DND-41 (cell line): ENCODE results near the gene B3GALNT2.

Experiments used
- ATAC-seq: fragments of 200-7000 bp; cut with Tn5 transposase; 3 replicates; pipeline ENCODE4 v1.9.1; 2021; ENCODE audit warnings: low read depth; ENCODE audit not compliant: insufficient read depth
- DNase-seq: peaks from one replicate; pipeline ENCODE4 v3.0.0-alpha.2; 2020
- H2AFZ ChIP-seq: 2 replicates; pipeline ENCODE4 v1.6.0; 2012; ENCODE audit warnings: low read depth, low read length
- H3K27ac ChIP-seq: 2 replicates; pipeline ENCODE4 v1.5.1; 2012; ENCODE audit warnings: low read length, inconsistent platforms
- H3K27me3 ChIP-seq: fragments of 200-600 bp; sonication (generic); 2 replicates; pipeline ENCODE4 v1.6.0; 2012; ENCODE audit warnings: low read length, mild to moderate bottlenecking, inconsistent platforms; ENCODE audit not compliant: insufficient read depth, poor library complexity
- H3K36me3 ChIP-seq: 2 replicates; pipeline ENCODE4 v1.5.1; 2012; ENCODE audit warnings: low read length, inconsistent platforms; ENCODE audit not compliant: insufficient read depth
- H3K4me1 ChIP-seq: 2 replicates; pipeline ENCODE4 v1.5.1; 2012; ENCODE audit warnings: mild to moderate bottlenecking, low read length; ENCODE audit not compliant: insufficient read depth
- H3K4me2 ChIP-seq: 2 replicates; pipeline ENCODE4 v1.6.0; 2012; ENCODE audit warnings: mild to moderate bottlenecking, moderate library complexity, low read length, inconsistent platforms; ENCODE audit not compliant: insufficient read depth
- H3K4me3 ChIP-seq, 2 experiments: fragments of 200-600 bp in 1 of 2; shearing (Covaris generic) in 1 of 2; 2 replicates each; pipeline ENCODE4 v1.5.1; 2012 to 2016; ENCODE audit warnings: inconsistent platforms in 2 of 2, low read length in 2 of 2, mild to moderate bottlenecking in 2 of 2, low read depth in 1 of 2, moderate library complexity in 1 of 2
- H3K79me2 ChIP-seq: 2 replicates; pipeline ENCODE4 v1.6.0; 2012; ENCODE audit warnings: low read length, inconsistent platforms; ENCODE audit not compliant: insufficient read depth
- H3K9ac ChIP-seq: 2 replicates; pipeline ENCODE4 v1.6.0; 2012; ENCODE audit warnings: low read depth, mild to moderate bottlenecking, inconsistent platforms, low read length, moderate library complexity
- H3K9me3 ChIP-seq: 2 replicates; pipeline ENCODE4 v1.5.1; 2012; ENCODE audit warnings: low read length, moderate library complexity, mild to moderate bottlenecking, inconsistent platforms; ENCODE audit not compliant: insufficient read depth, severe bottlenecking
- H4K20me1 ChIP-seq: 2 replicates; pipeline ENCODE4 v1.6.0; 2012; ENCODE audit warnings: low read length; ENCODE audit not compliant: insufficient read depth
- EZH2 ChIP-seq: IDR thresholded peaks from 3 replicates; pipeline ENCODE4 v1.6.1; 2012; ENCODE audit warnings: borderline replicate concordance, low read depth, mild to moderate bottlenecking, moderate library complexity, low read length, inconsistent platforms; ENCODE audit not compliant: severe bottlenecking
- TF ChIP-seq, protein P1 (sequence below): IDR thresholded peaks from 2 replicates; pipeline ENCODE4 v1.5.1; 2012; ENCODE audit warnings: borderline replicate concordance, low read length, moderate library complexity, mild to moderate bottlenecking; ENCODE audit not compliant: poor library complexity, severe bottlenecking; ENCODE audit errors: extremely low read depth

Gene B3GALNT2

GRCh38 chr1:235430991-235431390 lies 73.3 kb downstream of the B3GALNT2 start:
- Histone ChIP-seq H3K9ac (no peak overlapping the region), H3K4me2 (no peak overlapping the region), H3K4me1 (no peaks in the 10 kb centered on the region), H3K27ac (no peak overlapping the region), H3K79me2 (0 out of 2 replicates have a peak, but pooled peaks cover 3% of the 10 kb centered on the region), H3K27me3 (no peaks in the 10 kb centered on the region), H2AFZ (no peak overlapping the region), H3K36me3 (peaks cover 14% of the 10 kb centered on the region), H3K9me3 (no peaks in the 10 kb centered on the region), H4K20me1 (no peaks in the 10 kb centered on the region), H3K4me3 (no peak overlapping the region)
- no peak for ATAC-seq
- no peak for TF ChIP-seq EZH2
- TF ChIP-seq, protein P1, sequence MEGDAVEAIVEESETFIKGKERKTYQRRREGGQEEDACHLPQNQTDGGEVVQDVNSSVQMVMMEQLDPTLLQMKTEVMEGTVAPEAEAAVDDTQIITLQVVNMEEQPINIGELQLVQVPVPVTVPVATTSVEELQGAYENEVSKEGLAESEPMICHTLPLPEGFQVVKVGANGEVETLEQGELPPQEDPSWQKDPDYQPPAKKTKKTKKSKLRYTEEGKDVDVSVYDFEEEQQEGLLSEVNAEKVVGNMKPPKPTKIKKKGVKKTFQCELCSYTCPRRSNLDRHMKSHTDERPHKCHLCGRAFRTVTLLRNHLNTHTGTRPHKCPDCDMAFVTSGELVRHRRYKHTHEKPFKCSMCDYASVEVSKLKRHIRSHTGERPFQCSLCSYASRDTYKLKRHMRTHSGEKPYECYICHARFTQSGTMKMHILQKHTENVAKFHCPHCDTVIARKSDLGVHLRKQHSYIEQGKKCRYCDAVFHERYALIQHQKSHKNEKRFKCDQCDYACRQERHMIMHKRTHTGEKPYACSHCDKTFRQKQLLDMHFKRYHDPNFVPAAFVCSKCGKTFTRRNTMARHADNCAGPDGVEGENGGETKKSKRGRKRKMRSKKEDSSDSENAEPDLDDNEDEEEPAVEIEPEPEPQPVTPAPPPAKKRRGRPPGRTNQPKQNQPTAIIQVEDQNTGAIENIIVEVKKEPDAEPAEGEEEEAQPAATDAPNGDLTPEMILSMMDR: no peak
- DNase-seq: no peak

GRCh38 chr1:235429143-235429542 lies 75.1 kb downstream of the B3GALNT2 start:
- Histone ChIP-seq H4K20me1 (no peaks in the 10 kb centered on the region), H3K27me3 (no peaks in the 10 kb centered on the region), H3K4me3 (no peak overlapping the region)

DNA sequence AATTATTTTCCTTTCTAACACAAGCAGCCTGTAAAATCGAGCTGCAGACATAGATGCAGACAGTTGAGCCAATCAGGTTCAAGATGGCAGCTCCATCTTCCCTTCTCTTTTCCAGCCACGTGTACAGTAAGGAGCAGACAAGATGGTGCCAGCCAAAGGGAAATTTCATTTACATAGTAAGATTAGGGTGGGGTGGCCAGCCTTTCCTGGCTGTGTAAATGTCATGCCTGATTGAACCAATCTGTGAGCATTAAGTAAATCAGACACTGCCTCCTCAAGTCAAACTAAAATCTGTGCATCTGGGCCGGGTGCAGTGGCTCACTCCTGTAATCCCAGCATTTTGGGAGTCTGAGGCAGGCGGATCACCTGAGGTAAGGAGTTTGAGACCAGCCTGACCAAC lies 76.8 kb downstream of the B3GALNT2 start:
- Histone ChIP-seq H3K27ac (no peak overlapping the region), H3K9ac (no peak overlapping the region), H3K4me1 (peaks cover 19% of the 10 kb centered on the region), H3K36me3 (peaks cover 5% of the 10 kb centered on the region), H3K27me3 (no peaks in the 10 kb centered on the region), H3K9me3 (no peaks in the 10 kb centered on the region), H3K4me2 (no peak overlapping the region), H3K79me2 (peaks cover 25% of the 10 kb centered on the region), H2AFZ (no peak overlapping the region), H4K20me1 (peaks cover 3% of the 10 kb centered on the region; the same call in 1 of the 2 replicates), H3K4me3 (no peak overlapping the region)
- no peak for TF ChIP-seq EZH2
- TF ChIP-seq, protein P1: no peak
- ATAC-seq (no peak), DNase-seq (no peak)

More at GRCh38 chr1:235429143-235429542, 75.1 kb downstream of the B3GALNT2 start:
- H2AFZ ChIP-seq: no peak overlapping the region
- H3K36me3 ChIP-seq: peaks cover 11% of the 10 kb centered on the region
- H3K9me3 ChIP-seq: no peaks in the 10 kb centered on the region
- no peak for ATAC-seq
- H3K79me2 ChIP-seq: peaks cover 17% of the 10 kb centered on the region
- no peak for DNase-seq
- H3K27ac ChIP-seq: no peak overlapping the region
- H3K4me2 ChIP-seq: no peak overlapping the region
- H3K9ac ChIP-seq: no peak overlapping the region
- TF ChIP-seq, protein P1: no peak
- no peak for TF ChIP-seq EZH2
- H3K4me1 ChIP-seq: peaks cover 2% of the 10 kb centered on the region

- no peak for TF ChIP-seq EZH2
- TF ChIP-seq, protein P1: no peak
- H3K4me1 ChIP-seq: peaks cover 27% of the 10 kb centered on the region
Observed at GRCh38 chr1:235426680-235427079, 77.6 kb downstream of the B3GALNT2 start.

More at GRCh38 chr1:235426680-235427079, 77.6 kb downstream of the B3GALNT2 start:
- Histone ChIP-seq H4K20me1 (peaks cover 8% of the 10 kb centered on the region), H3K9ac (no peak overlapping the region), H3K4me3 (no peak overlapping the region), H3K27me3 (no peaks in the 10 kb centered on the region), H2AFZ (no peak overlapping the region), H3K79me2 (peaks cover 25% of the 10 kb centered on the region), H3K27ac (no peak overlapping the region), H3K36me3 (0 out of 2 replicates have a peak, but pooled peaks cover 5% of the 10 kb centered on the region), H3K9me3 (no peaks in the 10 kb centered on the region), H3K4me2 (no peak overlapping the region)
- DNase-seq: no peak
- ATAC-seq: no peak
